Activated CD8-positive, alpha-beta memory T cell treated with anti-CD3 and anti-CD28 coated beads for 36 hours (primary cell): Measurements from ENCODE around the gene PRKN. TPM values are rescaled to one million over a fixed set of nuclear protein-coding genes. Genes with fewer than 3 reads are reported as not detected.

Experiments used
- CTCF ChIA-PET: fragments of 350-600 bp; sonication (Branson Sonifier 250); formaldehyde crosslinking; loops from one replicate; lab custom pipeline; 2021; ENCODE audit warnings: antibody characterized with exemption; lab: Charles Lee
- POLR2A ChIA-PET: fragments of 350-600 bp; sonication (Branson Sonifier 250); formaldehyde crosslinking; loops from one replicate; lab custom pipeline; 2021; ENCODE audit warnings: antibody characterized with exemption; lab: Charles Lee
- total RNA-seq, 2 experiments: library from RNA; stranded (reverse); gene quantifications; one replicate each; pipeline ENCODE4 v1.2.3, GENCODE V29; 2021

The PRKN gene
- total RNA-seq, 2 experiments from 2014 or later: not detected

- ChIA-PET CTCF (no interaction called here), POLR2A (no interaction called here)
Measured at GRCh38 chr6:161716176-161716575, 1011.4 kb downstream of the PRKN start.

GRCh38 chr6:161711938-161712337 lies 1015.6 kb downstream of the PRKN start:
- POLR2A ChIA-PET: no interaction called here
- CTCF ChIA-PET: no interaction called here

- ChIA-PET CTCF (no interaction called here), POLR2A (no interaction called here)
Measured at GRCh38 chr6:161711515-161711914, 1016.1 kb downstream of the PRKN start.

GRCh38 chr6:161710698-161711097 lies 1016.9 kb downstream of the PRKN start:
- POLR2A ChIA-PET: no interaction called here
- CTCF ChIA-PET: no interaction called here

- ChIA-PET CTCF (no interaction called here), POLR2A (no interaction called here)
Measured at GRCh38 chr6:161701056-161701455, 1026.5 kb downstream of the PRKN start.

- CTCF ChIA-PET: no interaction called here
- POLR2A ChIA-PET: no interaction called here
Measured at GRCh38 chr6:161696801-161697200, 1030.8 kb downstream of the PRKN start.

- POLR2A ChIA-PET: no interaction called here
- CTCF ChIA-PET: no interaction called here
Measured at GRCh38 chr6:161694995-161695394, 1032.6 kb downstream of the PRKN start.

- ChIA-PET POLR2A (no interaction called here), CTCF (no interaction called here)
Measured at GRCh38 chr6:161686655-161687054, 1040.9 kb downstream of the PRKN start.

- POLR2A ChIA-PET: no interaction called here
Measured at GRCh38 chr6:161684731-161685475, 1042.7 kb downstream of the PRKN start.

GRCh38 chr6:161683400-161683799 lies 1044.2 kb downstream of the PRKN start:
- ChIA-PET CTCF (no interaction called here), POLR2A (no interaction called here)

More at GRCh38 chr6:161684731-161685475, 1042.7 kb downstream of the PRKN start:
- CTCF ChIA-PET: no interaction called here

GRCh38 chr6:161682982-161683381 lies 1044.6 kb downstream of the PRKN start:
- CTCF ChIA-PET: no interaction called here

GRCh38 chr6:161679980-161680538 lies 1047.5 kb downstream of the PRKN start:
- ChIA-PET CTCF (no interaction called here), POLR2A (no interaction called here)

More at GRCh38 chr6:161682982-161683381, 1044.6 kb downstream of the PRKN start:
- POLR2A ChIA-PET: no interaction called here

GRCh38 chr6:161677188-161677587 lies 1050.4 kb downstream of the PRKN start:
- CTCF ChIA-PET: no interaction called here
- POLR2A ChIA-PET: no interaction called here

GRCh38 chr6:161676586-161676985 lies 1051.0 kb downstream of the PRKN start:
- POLR2A ChIA-PET: no interaction called here
- CTCF ChIA-PET: no interaction called here

GRCh38 chr6:161674930-161675682 lies 1052.5 kb downstream of the PRKN start:
- ChIA-PET POLR2A (no interaction called here), CTCF (no interaction called here)

GRCh38 chr6:161673026-161673425 lies 1054.5 kb downstream of the PRKN start:
- ChIA-PET POLR2A (no interaction called here), CTCF (no interaction called here)

GRCh38 chr6:161671117-161671516 lies 1056.4 kb downstream of the PRKN start:
- POLR2A ChIA-PET: no interaction called here
- CTCF ChIA-PET: no interaction called here

GRCh38 chr6:161668665-161669064 lies 1058.9 kb downstream of the PRKN start:
- POLR2A ChIA-PET: no interaction called here
- CTCF ChIA-PET: no interaction called here

- ChIA-PET CTCF (no interaction called here), POLR2A (no interaction called here)
Measured at GRCh38 chr6:161667957-161668356, 1059.6 kb downstream of the PRKN start.

GRCh38 chr6:161663682-161664081 lies 1063.9 kb downstream of the PRKN start:
- POLR2A ChIA-PET: no interaction called here
- CTCF ChIA-PET: no interaction called here
